NCI-H1048 (cell line): ENCODE results near the gene TRIO.

Experiments used
- DNase-seq: peaks from one replicate; lab custom pipeline; 2025; lab: John Stamatoyannopoulos, UW

The TRIO gene

GRCh38 chr5:14557203-14557770 is 414.1 kb downstream of the TRIO start:
- DNase-seq = no peak

GRCh38 chr5:14557791-14558415 is 414.8 kb downstream of the TRIO start:
- no peak for DNase-seq
